Measurements from ENCODE around the gene RPL38. TPM values are rescaled to one million over a fixed set of nuclear protein-coding genes. Genes with fewer than 3 reads are reported as not detected.

Gene RPL38
- total and polyA plus RNA-seq, 4 donors = 1,051 to 1,608 (median 1,150) TPM

DNA sequence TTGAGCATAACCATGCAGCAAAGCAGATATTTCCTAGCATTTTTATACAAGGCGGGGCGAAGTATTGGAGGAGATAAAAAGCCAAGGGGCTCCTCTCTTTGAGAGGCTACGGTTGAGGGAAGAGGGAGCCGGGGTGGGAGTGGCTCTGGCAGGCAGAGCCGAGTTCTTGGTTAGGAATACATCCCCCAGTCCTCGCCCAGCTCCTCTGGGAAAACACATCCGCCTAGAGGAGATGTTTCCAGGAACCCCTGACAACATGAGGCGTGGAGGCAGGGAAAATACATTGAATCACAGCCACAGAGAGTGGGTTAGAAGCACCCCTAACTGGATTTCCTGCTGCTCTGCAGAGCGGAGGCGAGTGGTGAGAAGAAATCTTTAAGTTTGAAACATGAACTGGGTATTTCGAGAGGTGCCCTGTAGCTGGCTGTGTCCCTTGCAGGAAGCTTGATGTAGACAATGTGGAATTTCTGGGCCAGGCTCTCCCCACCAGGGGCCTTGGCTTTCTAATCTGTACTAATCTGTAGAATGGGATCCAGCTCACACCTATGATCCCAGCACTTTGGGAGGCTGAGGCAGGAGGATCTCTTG is 37.2 kb downstream of the RPL38 start:
- peaks cover 42% of the 10 kb centered on the region for H3K36me3 ChIP-seq (ENCODE audit: control insufficient read depth, insufficient read depth, low read length)
- DNase-seq (ENCODE audit: low read depth in 4 of 6, low spot score in 6 of 6) = peak in 3 of 6 donors; percentile 48 to 85 (median 76)
- peak overlapping the region; percentile 82 for H3K27ac ChIP-seq (ENCODE audit: low read depth, low read length)
- no peaks in the 10 kb centered on the region for H3K27me3 ChIP-seq (ENCODE audit: control insufficient read depth, insufficient read depth, low read length)
- H3K9me3 ChIP-seq (ENCODE audit: control insufficient read depth, insufficient read depth, low read length) = no peaks in the 10 kb centered on the region
- H3K4me3 ChIP-seq (ENCODE audit: low read depth, low read length) = no peak overlapping the region
- peaks cover 81% of the 10 kb centered on the region for H3K4me1 ChIP-seq (ENCODE audit: control insufficient read depth, insufficient read depth, low read length)
- WGBS (ENCODE audit: insufficient coverage) = 38% methylated on average over 7 of the region's 11 CpGs

DNA sequence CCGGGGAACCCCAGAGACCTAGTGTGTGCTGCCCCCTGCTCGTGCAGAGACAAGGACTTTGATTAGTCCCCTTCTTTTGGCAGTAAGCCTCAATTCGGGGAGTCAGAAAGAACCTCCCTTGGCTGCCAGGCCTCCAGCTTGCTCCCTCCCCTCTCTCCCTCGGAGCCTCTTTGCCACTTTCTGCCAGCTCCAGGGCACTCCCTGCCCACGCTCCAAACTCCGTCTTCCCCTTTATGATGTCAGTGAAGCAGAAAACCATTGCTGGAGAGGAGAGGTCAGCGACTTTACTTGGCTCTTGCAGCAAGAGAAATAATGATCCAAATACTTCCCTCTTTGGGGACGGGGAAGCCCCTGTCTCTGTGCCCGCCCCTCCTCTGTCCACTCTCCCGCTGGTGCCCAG is 38.0 kb downstream of the RPL38 start:
- no peaks in the 10 kb centered on the region for H3K9me3 ChIP-seq (ENCODE audit: control insufficient read depth, insufficient read depth, low read length)
- H3K27me3 ChIP-seq (ENCODE audit: control insufficient read depth, insufficient read depth, low read length) = no peaks in the 10 kb centered on the region
- DNase-seq (ENCODE audit: low read depth in 4 of 6, low spot score in 6 of 6) = peak in 4 of 6 donors; percentile 31 to 84 (median 68)
- H3K4me3 ChIP-seq (ENCODE audit: low read depth, low read length) = no peak overlapping the region
- 31% methylated on average over 6 of the region's 10 CpGs for WGBS (ENCODE audit: insufficient coverage)
- peaks cover 82% of the 10 kb centered on the region for H3K4me1 ChIP-seq (ENCODE audit: control insufficient read depth, insufficient read depth, low read length)
- peak overlapping the region; percentile 82 for H3K27ac ChIP-seq (ENCODE audit: low read depth, low read length)
- H3K36me3 ChIP-seq (ENCODE audit: control insufficient read depth, insufficient read depth, low read length) = peaks cover 42% of the 10 kb centered on the region

DNA sequence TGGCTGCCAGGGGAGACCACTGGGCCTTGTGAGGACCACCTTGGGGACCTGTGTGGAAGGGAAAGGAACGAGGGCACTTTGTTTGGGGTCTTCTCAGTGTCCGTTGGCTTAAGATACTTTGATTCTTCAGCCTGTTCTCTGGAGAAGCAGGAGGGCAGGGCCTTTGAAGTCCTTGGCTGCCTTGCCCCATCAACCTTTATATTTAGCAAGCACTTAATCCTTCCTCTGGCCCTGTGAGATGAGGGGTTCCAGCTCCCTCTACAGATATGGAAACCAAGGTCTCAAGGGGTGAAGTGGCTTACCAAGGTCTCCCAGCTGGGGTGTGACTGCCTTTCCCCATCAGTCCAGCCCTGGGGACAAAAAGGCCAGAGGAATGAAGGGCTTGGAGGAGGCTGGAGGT is 38.4 kb downstream of the RPL38 start:
- Histone ChIP-seq H3K9me3 (ENCODE audit: control insufficient read depth, insufficient read depth, low read length) (no peaks in the 10 kb centered on the region), H3K4me1 (ENCODE audit: control insufficient read depth, insufficient read depth, low read length) (peaks cover 79% of the 10 kb centered on the region), H3K36me3 (ENCODE audit: control insufficient read depth, insufficient read depth, low read length) (peaks cover 38% of the 10 kb centered on the region), H3K4me3 (ENCODE audit: low read depth, low read length) (no peak overlapping the region), H3K27ac (ENCODE audit: low read depth, low read length) (peak overlapping the region; percentile 82), H3K27me3 (ENCODE audit: control insufficient read depth, insufficient read depth, low read length) (no peaks in the 10 kb centered on the region)
- DNase-seq (ENCODE audit: low read depth in 4 of 6, low spot score in 6 of 6) = no peak
- no CpG with 5 or more reads among the region's 2 CpGs for WGBS (ENCODE audit: insufficient coverage)

GRCh38 chr17:74243013-74243755 is 39.7 kb downstream of the RPL38 start:
- H3K36me3 ChIP-seq (ENCODE audit: control insufficient read depth, insufficient read depth, low read length) = peaks cover 37% of the 10 kb centered on the region
- WGBS (ENCODE audit: insufficient coverage) = 49% methylated on average over 13 of the region's 13 CpGs
- DNase-seq (ENCODE audit: low read depth in 4 of 6, low spot score in 6 of 6) = peak in 2 of 6 donors; percentile 63 to 81

GRCh38 chr17:74244128-74244527 is 40.6 kb downstream of the RPL38 start:
- Histone ChIP-seq H3K4me1 (ENCODE audit: control insufficient read depth, insufficient read depth, low read length) (peaks cover 73% of the 10 kb centered on the region), H3K27me3 (ENCODE audit: control insufficient read depth, insufficient read depth, low read length) (no peaks in the 10 kb centered on the region), H3K4me3 (ENCODE audit: low read depth, low read length) (no peak overlapping the region), H3K27ac (ENCODE audit: low read depth, low read length) (peak overlapping the region; percentile 87), H3K9me3 (ENCODE audit: control insufficient read depth, insufficient read depth, low read length) (no peaks in the 10 kb centered on the region), H3K36me3 (ENCODE audit: control insufficient read depth, insufficient read depth, low read length) (peaks cover 37% of the 10 kb centered on the region)
- DNase-seq (ENCODE audit: low read depth in 4 of 6, low spot score in 6 of 6) = no peak
- WGBS (ENCODE audit: insufficient coverage) = 90% methylated on average over 9 of the region's 10 CpGs

More at GRCh38 chr17:74243013-74243755, 39.7 kb downstream of the RPL38 start:
- no peaks in the 10 kb centered on the region for H3K9me3 ChIP-seq (ENCODE audit: control insufficient read depth, insufficient read depth, low read length)
- H3K4me3 ChIP-seq (ENCODE audit: low read depth, low read length) = no peak overlapping the region
- peaks cover 75% of the 10 kb centered on the region for H3K4me1 ChIP-seq (ENCODE audit: control insufficient read depth, insufficient read depth, low read length)
- H3K27me3 ChIP-seq (ENCODE audit: control insufficient read depth, insufficient read depth, low read length) = no peaks in the 10 kb centered on the region
- H3K27ac ChIP-seq (ENCODE audit: low read depth, low read length) = peak overlapping the region; percentile 67

DNA sequence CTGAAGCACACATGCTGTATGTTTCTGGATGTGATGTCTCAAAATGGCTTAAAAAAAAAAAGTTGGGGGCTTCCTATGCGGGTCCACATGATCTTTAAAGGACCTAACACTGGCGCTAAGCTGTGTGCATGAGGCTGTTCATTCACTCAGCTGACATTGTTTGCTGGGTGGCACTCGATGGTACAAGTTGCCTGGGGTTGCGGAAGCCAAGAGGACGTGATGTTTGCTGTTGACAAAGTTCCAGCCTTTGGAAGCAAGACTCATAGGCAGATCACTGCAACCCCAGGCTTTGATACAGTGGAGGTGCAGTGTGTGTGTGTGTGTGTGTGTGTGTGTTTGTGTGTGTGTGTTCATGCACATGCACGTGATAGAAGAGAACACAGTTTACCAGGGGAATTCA is 41.1 kb downstream of the RPL38 start:
- 37% methylated on average over 5 of the region's 6 CpGs for WGBS (ENCODE audit: insufficient coverage)
- H3K27ac ChIP-seq (ENCODE audit: low read depth, low read length) = peak overlapping the region; percentile 87
- H3K9me3 ChIP-seq (ENCODE audit: control insufficient read depth, insufficient read depth, low read length) = no peaks in the 10 kb centered on the region
- DNase-seq (ENCODE audit: low read depth in 4 of 6, low spot score in 6 of 6) = peak in 2 of 6 donors; percentile 39 to 60
- no peaks in the 10 kb centered on the region for H3K27me3 ChIP-seq (ENCODE audit: control insufficient read depth, insufficient read depth, low read length)
- peaks cover 73% of the 10 kb centered on the region for H3K4me1 ChIP-seq (ENCODE audit: control insufficient read depth, insufficient read depth, low read length)
- H3K4me3 ChIP-seq (ENCODE audit: low read depth, low read length) = no peak overlapping the region
- H3K36me3 ChIP-seq (ENCODE audit: control insufficient read depth, insufficient read depth, low read length) = peaks cover 37% of the 10 kb centered on the region

DNA sequence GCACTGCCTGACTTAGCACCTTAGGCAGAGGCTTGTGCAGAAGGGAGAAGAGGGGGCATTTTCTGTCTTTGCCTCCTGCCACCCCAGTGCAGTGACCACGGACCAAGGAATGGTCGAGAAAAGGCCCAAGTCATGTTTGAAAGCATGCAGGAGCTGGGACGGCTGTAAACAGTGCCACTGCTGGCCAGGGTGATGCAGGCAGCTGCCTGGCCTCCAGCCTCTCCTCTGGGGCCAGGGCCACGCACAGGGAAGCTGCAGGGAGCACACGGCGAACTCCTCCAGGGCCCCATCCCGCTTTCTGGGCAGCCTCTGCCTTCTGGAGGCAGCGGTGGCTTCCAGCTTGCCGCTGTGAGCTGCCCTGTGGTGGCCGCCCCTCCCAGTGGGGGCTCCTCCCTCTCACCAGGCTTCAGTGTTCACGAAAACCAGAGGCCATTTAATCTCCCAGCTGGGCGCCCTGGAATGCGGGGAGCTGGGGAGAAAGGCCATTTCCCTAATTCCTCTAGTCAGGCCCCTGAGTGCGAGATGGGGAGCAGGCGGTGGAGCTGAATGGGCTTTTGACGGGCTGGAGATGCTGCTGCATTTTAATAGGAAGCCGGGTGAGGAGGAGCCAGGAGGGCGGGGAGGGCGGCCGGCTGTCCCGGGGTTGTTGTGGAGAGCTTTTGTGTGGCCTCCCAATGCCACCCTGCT is 41.8 kb downstream of the RPL38 start:
- DNase-seq (ENCODE audit: low read depth in 4 of 6, low spot score in 6 of 6) = peak in 5 of 6 donors; percentile 55 to 90 (median 68)
- Histone ChIP-seq H3K27ac (ENCODE audit: low read depth, low read length) (peak overlapping the region; percentile 87), H3K36me3 (ENCODE audit: control insufficient read depth, insufficient read depth, low read length) (peaks cover 42% of the 10 kb centered on the region), H3K4me3 (ENCODE audit: low read depth, low read length) (no peak overlapping the region), H3K9me3 (ENCODE audit: control insufficient read depth, insufficient read depth, low read length) (no peaks in the 10 kb centered on the region), H3K27me3 (ENCODE audit: control insufficient read depth, insufficient read depth, low read length) (no peaks in the 10 kb centered on the region), H3K4me1 (ENCODE audit: control insufficient read depth, insufficient read depth, low read length) (peaks cover 73% of the 10 kb centered on the region)
- WGBS (ENCODE audit: insufficient coverage) = 29% methylated on average over 19 of the region's 21 CpGs

- Histone ChIP-seq H3K9me3 (ENCODE audit: control insufficient read depth, insufficient read depth, low read length) (no peaks in the 10 kb centered on the region), H3K27ac (ENCODE audit: low read depth, low read length) (peak overlapping the region; percentile 87), H3K4me1 (ENCODE audit: control insufficient read depth, insufficient read depth, low read length) (peaks cover 71% of the 10 kb centered on the region), H3K36me3 (ENCODE audit: control insufficient read depth, insufficient read depth, low read length) (peaks cover 44% of the 10 kb centered on the region), H3K4me3 (ENCODE audit: low read depth, low read length) (no peak overlapping the region), H3K27me3 (ENCODE audit: control insufficient read depth, insufficient read depth, low read length) (no peaks in the 10 kb centered on the region)
- WGBS (ENCODE audit: insufficient coverage) = 17% methylated on average over 4 of the region's 5 CpGs
- no peak for DNase-seq (ENCODE audit: low read depth in 4 of 6, low spot score in 6 of 6)
Observed at GRCh38 chr17:74245871-74246270, 42.4 kb downstream of the RPL38 start.

DNA sequence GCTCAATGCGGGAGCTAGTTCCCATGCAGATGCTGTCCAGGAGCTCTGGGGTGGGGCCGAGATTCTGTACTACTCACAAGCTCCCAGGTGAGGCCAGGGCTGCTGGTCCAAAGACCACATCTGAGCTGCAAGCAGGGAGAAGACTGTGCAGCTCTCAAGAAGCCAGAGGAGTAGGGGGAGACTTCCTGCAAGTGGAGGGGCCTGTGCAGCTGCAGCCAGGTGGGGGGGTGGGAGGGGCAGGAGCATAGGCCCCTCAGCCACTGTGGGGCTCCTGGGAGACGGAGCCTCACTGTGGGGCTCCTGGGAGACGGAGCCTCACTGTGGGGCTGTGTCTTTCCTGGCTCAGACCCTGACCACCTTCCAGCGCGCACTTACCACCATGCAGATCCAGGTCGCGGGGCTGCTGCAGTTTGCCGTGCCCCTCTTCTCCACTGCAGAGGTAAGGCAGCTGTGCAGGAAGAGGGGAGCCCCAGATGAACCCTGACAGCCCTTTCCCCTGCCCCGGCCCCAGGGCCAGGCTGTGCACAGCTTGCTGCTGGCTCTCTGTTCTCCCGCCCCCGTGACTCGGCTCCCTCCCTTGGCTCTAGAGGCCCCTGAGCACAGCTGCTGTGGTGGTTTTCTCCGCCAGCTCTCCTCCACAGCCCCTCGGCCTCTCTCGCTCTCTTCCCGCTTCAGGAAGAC is 46.3 kb downstream of the RPL38 start:
- Histone ChIP-seq H3K27ac (ENCODE audit: low read depth, low read length) (no peak overlapping the region), H3K4me1 (ENCODE audit: control insufficient read depth, insufficient read depth, low read length) (peaks cover 38% of the 10 kb centered on the region), H3K27me3 (ENCODE audit: control insufficient read depth, insufficient read depth, low read length) (no peaks in the 10 kb centered on the region), H3K9me3 (ENCODE audit: control insufficient read depth, insufficient read depth, low read length) (no peaks in the 10 kb centered on the region), H3K36me3 (ENCODE audit: control insufficient read depth, insufficient read depth, low read length) (peaks cover 58% of the 10 kb centered on the region), H3K4me3 (ENCODE audit: low read depth, low read length) (no peak overlapping the region)
- DNase-seq (ENCODE audit: low read depth in 4 of 6, low spot score in 6 of 6) = no peak
- WGBS (ENCODE audit: insufficient coverage) = 67% methylated on average over 10 of the region's 17 CpGs

Data from spinal cord (tissue), 10 donors.